Neural cell (in vitro differentiated cells): Measurements from ENCODE around the gene SEMA3F.

Experiments
- CTCF ChIP-seq: fragments of 450-650 bp; IDR thresholded peaks from 2 replicates; pipeline ENCODE4 v1.5.1; 2014; ENCODE audit warnings: antibody characterized with exemption, mild to moderate bottlenecking, moderate library complexity; ENCODE audit not compliant: poor library complexity, severe bottlenecking
- EP300 ChIP-seq: fragments of 450-650 bp; conservative IDR thresholded peaks from 2 replicates; pipeline ENCODE4 v1.6.1; 2014; ENCODE audit warnings: antibody characterized with exemption, mild to moderate bottlenecking, moderate library complexity; ENCODE audit not compliant: poor library complexity, severe bottlenecking
- EZH2 ChIP-seq: fragments of 200-600, 300-800 bp; shearing (Covaris generic), sonication (generic); IDR thresholded peaks from 2 replicates; pipeline ENCODE4 v1.6.1; 2014; ENCODE audit warnings: antibody characterized with exemption, low read length, borderline replicate concordance, mild to moderate bottlenecking; ENCODE audit not compliant: insufficient read depth, poor library complexity, severe bottlenecking
- MXI1 ChIP-seq: fragments of 450-650 bp; conservative IDR thresholded peaks from 2 replicates; pipeline ENCODE4 v1.6.1; 2014; ENCODE audit warnings: antibody characterized with exemption, mild to moderate bottlenecking; ENCODE audit not compliant: poor library complexity, severe bottlenecking
- POLR2AphosphoS5 ChIP-seq: IDR thresholded peaks from 2 replicates; pipeline ENCODE4 v1.6.1; 2012
- RAD21 ChIP-seq: fragments of 450-650 bp; conservative IDR thresholded peaks from 2 replicates; pipeline ENCODE4 v1.6.1; 2014; ENCODE audit warnings: antibody characterized with exemption, mild to moderate bottlenecking, moderate library complexity
- REST ChIP-seq: IDR thresholded peaks from 2 replicates; pipeline ENCODE4 v1.6.1; 2012; ENCODE audit warnings: borderline replicate concordance
- TAF1 ChIP-seq: IDR thresholded peaks from 2 replicates; pipeline ENCODE4 v1.6.1; 2012; ENCODE audit warnings: low read depth

- TF ChIP-seq CTCF (no peak), POLR2AphosphoS5 (no peak), EZH2 (no peak), RAD21 (no peak), TAF1 (no peak), MXI1 (no peak), REST (no peak), EP300 (no peak)
These were observed 17.6 kb downstream of the SEMA3F start for GRCh38 chr3:50172626-50173220.
